K562 (cell line): ENCODE data around the gene H2AZ2.

Experiments used
- ASH1L ChIP-seq: fragments of 450-650 bp; IDR thresholded peaks from 2 replicates; pipeline ENCODE4 v1.6.1; 2018; ENCODE audit warnings: borderline replicate concordance, mild to moderate bottlenecking, low read depth; ENCODE audit not compliant: partially characterized antibody
- EWSR1 ChIP-seq: fragments of 450-650 bp; IDR thresholded peaks from 2 replicates; pipeline ENCODE4 v1.6.1; 2018; ENCODE audit warnings: borderline replicate concordance, mild to moderate bottlenecking, low read depth, moderate library complexity; ENCODE audit not compliant: partially characterized antibody
- EZH2 ChIP-seq: IDR thresholded peaks from 2 replicates; pipeline ENCODE4 v1.6.1; 2012; ENCODE audit warnings: low read depth, mild to moderate bottlenecking, inconsistent platforms, low read length, borderline replicate concordance
- FOXA1 ChIP-seq: fragments of 450-650 bp; IDR thresholded peaks from 2 replicates; pipeline ENCODE4 v1.6.1; 2016; ENCODE audit warnings: mild to moderate bottlenecking, borderline replicate concordance
- HLTF ChIP-seq: fragments of 450-650 bp; IDR thresholded peaks from 2 replicates; pipeline ENCODE4 v1.6.1; 2016
- HNRNPK ChIP-seq: fragments of 200-400 bp; formaldehyde crosslinking; IDR thresholded peaks from one replicate; pipeline ENCODE4 v1.6.1; 2018; ENCODE audit warnings: mild to moderate bottlenecking, low read depth, low read length; ENCODE audit not compliant: poor library complexity, severe bottlenecking
- NFIC ChIP-seq: fragments of 450-650 bp; IDR thresholded peaks from 2 replicates; pipeline ENCODE4 v1.6.1; 2017; ENCODE audit warnings: mild to moderate bottlenecking, inconsistent platforms
- NR2C2 ChIP-seq, 2 experiments: fragments of 200-800 bp in 1 of 2; sonication (Bioruptor generic) in 1 of 2; sonication (generic) in 1 of 2; formaldehyde crosslinking in 1 of 2; IDR thresholded peaks; 2 replicates each; pipeline versions ENCODE4 v1.6.1 to v1.8.0; 2016 to 2022; ENCODE audit warnings: mild to moderate bottlenecking in 1 of 2, missing compliant biosample characterization in 1 of 2, missing genetic modification characterization in 1 of 2, missing genetic modification reagents in 1 of 2
- PYGO2 ChIP-seq: fragments of 450-650 bp; IDR thresholded peaks from 2 replicates; pipeline ENCODE4 v1.6.1; 2016; ENCODE audit warnings: mild to moderate bottlenecking, missing genetic modification characterization, moderate library complexity, missing compliant biosample characterization
- TSC22D4 ChIP-seq: fragments of 450-650 bp; IDR thresholded peaks from 2 replicates; pipeline ENCODE4 v1.6.1; 2016; ENCODE audit warnings: missing genetic modification characterization, missing biosample characterization, control low read depth

DNA sequence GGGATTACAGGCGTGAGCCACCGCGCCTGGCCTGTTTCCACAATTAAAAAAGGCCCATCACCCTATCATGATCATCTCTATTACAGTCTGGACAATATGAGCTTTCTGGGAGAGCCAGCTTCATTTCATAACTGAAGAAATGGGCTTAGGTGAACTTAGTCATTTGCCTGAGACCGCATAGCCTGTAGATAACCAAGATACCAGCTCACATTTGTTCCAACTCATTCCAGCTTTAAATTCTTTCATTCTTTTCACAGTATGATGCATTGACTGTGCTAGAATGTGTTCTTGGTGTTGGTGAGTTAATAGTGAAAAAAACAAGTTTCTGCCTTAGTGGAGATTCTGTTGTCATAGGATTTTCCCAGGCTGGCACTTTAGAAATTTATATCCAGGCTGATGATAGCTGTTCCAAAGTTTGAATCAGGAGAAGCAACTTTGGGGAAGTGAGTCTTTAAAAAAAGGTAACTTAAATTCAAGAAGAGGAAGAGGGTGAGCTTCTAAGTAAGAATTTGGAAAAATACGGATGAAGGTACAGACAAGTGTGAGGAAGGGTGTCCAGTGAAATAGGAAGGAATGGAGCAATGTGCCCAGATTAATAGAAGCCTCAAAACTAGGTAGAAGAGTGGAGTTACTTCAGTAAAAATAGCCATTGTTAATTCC, 2.1 kb upstream of the H2AZ2 start:
- no peak for TF ChIP-seq FOXA1
- no peak for TF ChIP-seq HNRNPK
- TF ChIP-seq ASH1L: no peak
- TF ChIP-seq NFIC: no peak
- TF ChIP-seq NR2C2 (CRISPR knock-in tag; IDR thresholded peaks at IDR 0.05): no peak
- no peak for TF ChIP-seq NR2C2 (tag; IDR thresholded peaks at IDR 0.05)
- TF ChIP-seq EWSR1: no peak
- TF ChIP-seq TSC22D4 (tag): no peak
- TF ChIP-seq HLTF: no peak
- no peak for TF ChIP-seq EZH2
- no peak for TF ChIP-seq PYGO2 (tag)
